ENCODE data around the gene C16orf92. TPM values are rescaled to one million over a fixed set of nuclear protein-coding genes. Genes with fewer than 3 reads are reported as not detected.

Gene C16orf92
- total RNA-seq, 1 donor from 2014 or later = not detected

DNA sequence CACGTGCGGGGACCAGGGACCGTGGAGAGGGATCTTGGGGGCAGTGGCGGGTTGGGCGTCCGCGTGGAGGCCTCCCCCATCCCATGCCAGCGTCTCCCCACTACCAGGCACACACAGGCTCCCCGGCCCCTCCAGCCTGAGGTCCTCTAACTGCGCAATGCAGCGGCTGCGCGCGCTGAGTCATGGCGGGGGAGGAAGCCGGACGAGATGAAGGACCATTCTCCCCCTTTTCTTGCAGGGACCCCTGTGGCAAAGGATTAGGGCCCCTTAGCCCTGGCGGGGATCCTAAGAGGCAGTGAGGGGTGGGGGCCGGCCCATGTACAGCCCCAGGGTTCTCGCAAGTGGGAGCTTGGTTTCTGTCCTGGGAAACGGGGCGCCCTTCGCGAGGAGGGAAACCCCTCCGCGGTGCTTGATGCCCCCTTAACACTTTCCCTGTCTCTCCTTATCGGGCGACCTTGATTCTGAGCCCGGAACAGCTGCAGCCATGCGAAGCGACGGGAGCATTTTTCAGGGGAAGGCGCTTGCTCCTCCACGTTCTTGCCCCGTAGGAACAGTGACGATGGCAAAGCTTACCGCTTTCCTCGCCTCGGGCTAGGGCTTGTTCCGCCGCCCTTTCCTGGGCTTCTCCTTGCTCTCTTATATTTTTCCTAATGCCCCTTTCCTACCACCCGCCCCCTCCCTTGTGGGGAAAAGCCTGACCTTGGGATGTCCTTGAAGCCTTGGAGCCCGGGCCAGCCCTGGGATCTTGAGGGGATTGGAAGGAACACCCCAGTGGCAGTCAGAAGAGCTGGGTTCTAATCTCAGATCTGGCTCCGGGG lies 43.2 kb downstream of the C16orf92 start:
- no peak for DNase-seq (ENCODE audit: extremely low spot score, unreplicated experiment)
- H3K27ac Mint-ChIP-seq = peak overlapping the region; percentile 96
- H3K36me3 Mint-ChIP-seq = peaks cover 22% of the 10 kb centered on the region
- peaks cover 8% of the 10 kb centered on the region for H3K4me1 Mint-ChIP-seq (ENCODE audit: unreplicated experiment)
- TF ChIP-seq, protein P1, sequence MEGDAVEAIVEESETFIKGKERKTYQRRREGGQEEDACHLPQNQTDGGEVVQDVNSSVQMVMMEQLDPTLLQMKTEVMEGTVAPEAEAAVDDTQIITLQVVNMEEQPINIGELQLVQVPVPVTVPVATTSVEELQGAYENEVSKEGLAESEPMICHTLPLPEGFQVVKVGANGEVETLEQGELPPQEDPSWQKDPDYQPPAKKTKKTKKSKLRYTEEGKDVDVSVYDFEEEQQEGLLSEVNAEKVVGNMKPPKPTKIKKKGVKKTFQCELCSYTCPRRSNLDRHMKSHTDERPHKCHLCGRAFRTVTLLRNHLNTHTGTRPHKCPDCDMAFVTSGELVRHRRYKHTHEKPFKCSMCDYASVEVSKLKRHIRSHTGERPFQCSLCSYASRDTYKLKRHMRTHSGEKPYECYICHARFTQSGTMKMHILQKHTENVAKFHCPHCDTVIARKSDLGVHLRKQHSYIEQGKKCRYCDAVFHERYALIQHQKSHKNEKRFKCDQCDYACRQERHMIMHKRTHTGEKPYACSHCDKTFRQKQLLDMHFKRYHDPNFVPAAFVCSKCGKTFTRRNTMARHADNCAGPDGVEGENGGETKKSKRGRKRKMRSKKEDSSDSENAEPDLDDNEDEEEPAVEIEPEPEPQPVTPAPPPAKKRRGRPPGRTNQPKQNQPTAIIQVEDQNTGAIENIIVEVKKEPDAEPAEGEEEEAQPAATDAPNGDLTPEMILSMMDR (conservative IDR thresholded peaks at IDR 0.05) = no peak
- no peaks in the 10 kb centered on the region for H3K9me3 Mint-ChIP-seq
- H3K27me3 Mint-ChIP-seq = no peaks in the 10 kb centered on the region
- H3K4me3 Mint-ChIP-seq = peak overlapping the region; percentile 92

DNA sequence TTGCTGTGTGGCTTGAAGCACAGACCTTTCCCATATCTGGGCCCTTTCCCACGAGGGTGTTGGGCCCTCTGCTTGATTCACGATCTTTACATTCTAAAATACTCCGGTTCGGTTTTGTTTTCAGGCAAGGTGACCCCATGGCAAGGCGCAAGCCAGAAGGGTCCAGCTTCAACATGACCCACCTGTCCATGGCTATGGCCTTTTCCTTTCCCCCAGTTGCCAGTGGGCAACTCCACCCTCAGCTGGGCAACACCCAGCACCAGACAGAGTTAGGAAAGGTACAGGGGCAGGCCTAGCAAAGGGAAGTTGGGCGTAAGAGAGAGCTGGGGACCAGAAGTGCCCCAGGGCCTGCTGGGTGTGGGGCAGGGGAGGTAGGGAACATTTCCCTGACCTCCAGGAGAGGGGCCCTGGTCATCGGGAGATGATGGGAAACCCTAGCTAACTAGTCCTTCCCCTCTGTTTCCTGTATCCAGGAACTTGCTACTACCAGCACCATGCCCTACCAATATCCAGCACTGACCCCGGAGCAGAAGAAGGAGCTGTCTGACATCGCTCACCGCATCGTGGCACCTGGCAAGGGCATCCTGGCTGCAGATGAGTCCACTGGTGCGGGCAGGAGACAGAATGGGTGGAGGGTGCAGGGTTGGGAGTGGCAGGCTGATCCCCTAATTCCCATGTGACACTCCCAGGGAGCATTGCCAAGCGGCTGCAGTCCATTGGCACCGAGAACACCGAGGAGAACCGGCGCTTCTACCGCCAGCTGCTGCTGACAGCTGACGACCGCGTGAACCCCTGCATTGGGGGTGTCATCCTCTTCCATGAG lies 44.0 kb downstream of the C16orf92 start:
- Mint-ChIP-seq H3K4me3 (peak overlapping the region; percentile 92), H3K27ac (peak overlapping the region; percentile 96), H3K9me3 (no peaks in the 10 kb centered on the region), H3K36me3 (peaks cover 23% of the 10 kb centered on the region), H3K4me1 (ENCODE audit: unreplicated experiment) (peaks cover 9% of the 10 kb centered on the region), H3K27me3 (no peaks in the 10 kb centered on the region)
- no peak for DNase-seq (ENCODE audit: extremely low spot score, unreplicated experiment)
- TF ChIP-seq, protein P1 (conservative IDR thresholded peaks at IDR 0.05) = no peak

DNA sequence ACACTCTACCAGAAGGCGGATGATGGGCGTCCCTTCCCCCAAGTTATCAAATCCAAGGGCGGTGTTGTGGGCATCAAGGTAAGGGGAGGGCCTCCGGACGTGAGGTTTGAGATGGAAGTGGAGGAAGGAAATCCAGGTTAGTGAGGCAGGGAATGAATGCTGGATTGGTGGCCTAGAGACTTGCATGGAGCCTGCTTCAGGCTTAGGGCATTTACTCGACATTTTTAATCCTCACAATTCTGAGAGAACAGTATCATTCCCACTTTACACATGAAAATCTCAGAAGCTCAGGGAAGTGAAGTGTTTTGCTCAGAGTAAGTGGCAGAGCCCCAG lies 44.6 kb downstream of the C16orf92 start:
- Mint-ChIP-seq H3K27ac (peak overlapping the region; percentile 96), H3K9me3 (no peaks in the 10 kb centered on the region), H3K36me3 (peaks cover 27% of the 10 kb centered on the region), H3K4me1 (ENCODE audit: unreplicated experiment) (peaks cover 12% of the 10 kb centered on the region), H3K4me3 (peak overlapping the region; percentile 92), H3K27me3 (no peaks in the 10 kb centered on the region)
- TF ChIP-seq, protein P1 (conservative IDR thresholded peaks at IDR 0.05) = no peak
- DNase-seq (ENCODE audit: extremely low spot score, unreplicated experiment) = no peak

DNA sequence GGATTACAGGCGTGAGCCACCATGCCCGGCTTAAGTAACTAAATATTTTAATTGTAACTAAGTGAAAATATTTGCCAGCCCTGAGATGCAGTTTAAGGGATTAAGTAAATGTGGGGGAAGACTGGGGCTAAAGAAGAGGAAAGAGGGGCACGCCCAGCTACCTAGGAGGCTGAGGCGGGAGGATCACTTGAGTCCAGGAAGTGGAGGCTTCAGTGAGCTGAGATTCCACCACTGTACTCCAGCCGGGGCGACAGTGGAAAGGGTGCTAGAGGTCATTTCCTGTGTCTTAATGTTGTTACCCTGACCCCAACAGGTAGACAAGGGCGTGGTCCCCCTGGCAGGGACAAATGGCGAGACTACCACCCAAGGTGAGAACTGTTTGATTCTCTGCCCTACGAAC lies 45.3 kb downstream of the C16orf92 start:
- H3K4me3 Mint-ChIP-seq = peak overlapping the region; percentile 78

DNA sequence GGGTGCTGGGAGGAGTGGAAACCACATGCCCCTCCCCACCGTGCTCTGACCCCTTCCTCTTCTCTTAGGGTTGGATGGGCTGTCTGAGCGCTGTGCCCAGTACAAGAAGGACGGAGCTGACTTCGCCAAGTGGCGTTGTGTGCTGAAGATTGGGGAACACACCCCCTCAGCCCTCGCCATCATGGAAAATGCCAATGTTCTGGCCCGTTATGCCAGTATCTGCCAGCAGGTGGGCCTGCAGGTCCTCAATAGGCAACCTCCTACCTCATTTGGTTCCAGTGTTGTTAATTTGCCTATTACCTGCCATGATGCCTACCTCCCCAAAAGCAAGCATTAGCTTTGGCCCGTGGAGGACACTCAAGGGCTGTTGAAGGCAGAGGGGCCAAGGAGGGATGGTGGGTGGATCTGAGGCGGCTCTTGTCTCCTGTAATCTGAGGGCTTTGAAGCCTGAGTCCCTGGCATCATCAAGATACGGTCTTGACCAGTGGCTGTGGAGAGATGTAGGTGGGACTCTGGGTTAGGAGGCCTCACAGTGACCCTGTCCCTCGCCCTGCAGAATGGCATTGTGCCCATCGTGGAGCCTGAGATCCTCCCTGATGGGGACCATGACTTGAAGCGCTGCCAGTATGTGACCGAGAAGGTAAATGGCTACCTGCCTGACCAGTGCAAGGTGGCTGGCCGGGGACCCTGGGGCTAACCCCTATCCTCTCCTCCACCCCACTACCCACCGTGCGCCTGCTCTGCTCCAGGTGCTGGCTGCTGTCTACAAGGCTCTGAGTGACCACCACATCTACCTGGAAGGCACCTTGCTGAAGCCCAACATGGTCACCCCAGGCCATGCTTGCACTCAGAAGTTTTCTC lies 46.0 kb downstream of the C16orf92 start:
- Mint-ChIP-seq H3K27ac (peak overlapping the region; percentile 89), H3K4me3 (peak overlapping the region; percentile 78), H3K4me1 (ENCODE audit: unreplicated experiment) (peaks cover 12% of the 10 kb centered on the region), H3K27me3 (no peaks in the 10 kb centered on the region), H3K9me3 (no peaks in the 10 kb centered on the region), H3K36me3 (peaks cover 27% of the 10 kb centered on the region)
- no peak for DNase-seq (ENCODE audit: extremely low spot score, unreplicated experiment)
- TF ChIP-seq, protein P1 (conservative IDR thresholded peaks at IDR 0.05) = peak; percentile 68

More for the DNA sequence above, 45.3 kb downstream of the C16orf92 start:
- peaks cover 12% of the 10 kb centered on the region for H3K4me1 Mint-ChIP-seq (ENCODE audit: unreplicated experiment)
- TF ChIP-seq, protein P1 (conservative IDR thresholded peaks at IDR 0.05) = no peak
- H3K9me3 Mint-ChIP-seq = no peaks in the 10 kb centered on the region
- H3K27ac Mint-ChIP-seq = peak overlapping the region; percentile 89
- peaks cover 27% of the 10 kb centered on the region for H3K36me3 Mint-ChIP-seq
- DNase-seq (ENCODE audit: extremely low spot score, unreplicated experiment) = no peak
- no peaks in the 10 kb centered on the region for H3K27me3 Mint-ChIP-seq
